Colonic mucosa (tissue), 4 donors: ENCODE results near the gene ATP8B2. TPM values are rescaled to one million over a fixed set of nuclear protein-coding genes. Genes with fewer than 3 reads are reported as not detected.
"Not testable (repeated sequence)": the region's sequence is repeated elsewhere in the genome, so short reads cannot be mapped to it uniquely, and the experiment has no call there.

Source experiments
- DNase-seq: peaks from one replicate; pipeline ENCODE4 v3.0.0-alpha.2; 2020
- H3K27ac ChIP-seq: fragments of 200-600 bp; one replicate; pipeline ENCODE4 v1.8.0; 2021
- H3K27me3 ChIP-seq: fragments of 200-600 bp; one replicate; pipeline ENCODE4 v1.8.0; 2021
- H3K36me3 ChIP-seq: fragments of 200-600 bp; one replicate; pipeline ENCODE4 v1.8.0; 2021
- H3K4me1 ChIP-seq: fragments of 200-600 bp; one replicate; pipeline ENCODE4 v1.8.0; 2021; ENCODE audit warnings: mild to moderate bottlenecking
- H3K4me3 ChIP-seq: fragments of 200-600 bp; one replicate; pipeline ENCODE4 v1.8.0; 2021
- H3K9ac ChIP-seq, 2 donors: one replicate each; pipeline ENCODE4 v1.7.0; 2013; ENCODE audit warnings: control low read depth in 2 of 2, low read depth in 2 of 2, low read length in 2 of 2
- H3K9me3 ChIP-seq: fragments of 200-600 bp; one replicate; pipeline ENCODE4 v1.8.0; 2021
- CTCF ChIP-seq: fragments of 200-600 bp; IDR thresholded peaks from one replicate; pipeline ENCODE4 v1.8.0; 2022; ENCODE audit warnings: antibody characterized with exemption, mild to moderate bottlenecking
- intact Hi-C: fragments of 100-400 bp; cut with DNase I; formaldehyde crosslinking; loops from one replicate; pipeline ENCODE4 v1.14.1; 2022
- total RNA-seq, 2 donors: library from RNA; stranded (reverse); fragmentation: NEBNext Ultra II Directional in 1 of 2; extraction: Animal tissue kit (Norgen Biotek cat#: 25700) in 1 of 2; gene quantifications; one replicate each; pipeline ENCODE4 v1.2.1, GENCODE V29; 2021
- donor health status: healthy.
- donor health status: DM: no; HTN: no; CAD: no.
- donor health status: DM: no; HTN: no; CAD: no.

The ATP8B2 gene
- total RNA-seq, 2 donors from 2014 or later = 4.2 to 6.6 TPM

- no peaks in the 10 kb centered on the region for H3K36me3 ChIP-seq
- no peak for DNase-seq
- no peak overlapping the region for H3K27ac ChIP-seq
- H3K9ac ChIP-seq = peak overlapping the region in 1 of 2 donors; percentile 39
- H3K4me1 ChIP-seq = no peaks in the 10 kb centered on the region
- intact Hi-C loops = loop anchor here (10.0 kb wide), 2 partner anchors 130 to 140 kb away; partner anchors contain the start of gene TPM3
- no peaks in the 10 kb centered on the region for H3K27me3 ChIP-seq
- no peak overlapping the region for H3K4me3 ChIP-seq
- H3K9me3 ChIP-seq = no peaks in the 10 kb centered on the region
- TF ChIP-seq CTCF = no peak
Observed at GRCh38 chr1:154334079-154335024, 9.0 kb downstream of the ATP8B2 start.

- no peak overlapping the region for H3K4me3 ChIP-seq
- peak; percentile 87 for DNase-seq
- intact Hi-C loops = loop anchor here (10.0 kb wide), 2 partner anchors 130 to 140 kb away; partner anchors contain the start of gene TPM3
- peak overlapping the region in 1 of 2 donors; percentile 39 for H3K9ac ChIP-seq
- H3K27ac ChIP-seq = no peak overlapping the region
- no peaks in the 10 kb centered on the region for H3K4me1 ChIP-seq
- peak; percentile 88 for TF ChIP-seq CTCF
- no peaks in the 10 kb centered on the region for H3K27me3 ChIP-seq
- H3K36me3 ChIP-seq = no peaks in the 10 kb centered on the region
- H3K9me3 ChIP-seq = no peaks in the 10 kb centered on the region
Observed at GRCh38 chr1:154335025-154335714, 9.8 kb downstream of the ATP8B2 start.

GRCh38 chr1:154337253-154337894 is 12.0 kb downstream of the ATP8B2 start:
- no peak for TF ChIP-seq CTCF
- Histone ChIP-seq H3K36me3 (no peaks in the 10 kb centered on the region), H3K4me3 (no peak overlapping the region), H3K4me1 (no peaks in the 10 kb centered on the region), H3K9ac (no peak overlapping the region), H3K9me3 (no peaks in the 10 kb centered on the region), H3K27me3 (no peaks in the 10 kb centered on the region), H3K27ac (no peak overlapping the region)
- intact Hi-C loops = loop anchor here (10.0 kb wide), 2 partner anchors 127 to 143 kb away; partner anchors contain the start of gene TPM3
- DNase-seq = no peak

GRCh38 chr1:154338875-154339274 is 13.6 kb downstream of the ATP8B2 start:
- no peak overlapping the region for H3K9ac ChIP-seq
- no peak for DNase-seq
- intact Hi-C loops = loop anchor here (10.0 kb wide), 2 partner anchors 126 to 144 kb away; partner anchors contain the start of gene TPM3
- no peaks in the 10 kb centered on the region for H3K36me3 ChIP-seq
- no peaks in the 10 kb centered on the region for H3K9me3 ChIP-seq
- no peak overlapping the region for H3K27ac ChIP-seq
- H3K4me3 ChIP-seq = no peak overlapping the region
- H3K4me1 ChIP-seq = no peaks in the 10 kb centered on the region
- no peak for TF ChIP-seq CTCF
- H3K27me3 ChIP-seq = no peaks in the 10 kb centered on the region

- H3K9ac ChIP-seq, H3K36me3 ChIP-seq, intact Hi-C loops, H3K4me3 ChIP-seq, H3K27me3 ChIP-seq, H3K27ac ChIP-seq, DNase-seq, H3K4me1 ChIP-seq, H3K9me3 ChIP-seq: not testable (repeated sequence)
Observed at GRCh38 chr1:154341366-154341765, 16.0 kb downstream of the ATP8B2 start.
